Activated T-cell treated with anti-CD3 and anti-CD28 coated beads for 4 hours (primary cell): Measurements from ENCODE around the gene OSBPL5.

Source experiments
- DNase-seq: peaks from one replicate; pipeline ENCODE4 v3.0.0-alpha.2; 2020

OSBPL5 gene

GRCh38 chr11:3049430-3050243 is 115.5 kb downstream of the OSBPL5 start:
- DNase-seq = peak; percentile 38

- DNase-seq = no peak
These were observed 117.5 kb downstream of the OSBPL5 start for GRCh38 chr11:3047637-3048036.

- no peak for DNase-seq
These were observed 118.5 kb downstream of the OSBPL5 start for GRCh38 chr11:3046641-3047040.

DNA sequence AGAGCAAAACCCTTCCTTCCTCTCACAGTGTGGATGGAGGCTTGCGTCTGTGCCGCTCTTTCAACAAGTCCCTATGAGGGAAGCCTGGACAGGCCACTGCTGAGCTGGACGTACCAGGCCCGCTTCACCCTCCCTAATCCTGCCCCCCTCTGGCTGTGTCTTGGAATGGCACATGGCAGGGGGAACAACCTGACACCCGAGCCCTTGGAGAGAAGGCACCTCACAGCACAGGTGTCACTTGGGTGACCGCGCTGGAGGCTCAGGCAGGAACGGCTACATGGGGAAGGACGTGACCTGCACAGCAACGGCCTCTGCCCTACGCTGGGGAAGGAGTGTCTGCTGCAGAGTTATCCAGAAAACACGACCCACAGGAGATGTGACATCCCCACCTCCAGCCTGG is 118.9 kb downstream of the OSBPL5 start:
- DNase-seq = no peak

DNA sequence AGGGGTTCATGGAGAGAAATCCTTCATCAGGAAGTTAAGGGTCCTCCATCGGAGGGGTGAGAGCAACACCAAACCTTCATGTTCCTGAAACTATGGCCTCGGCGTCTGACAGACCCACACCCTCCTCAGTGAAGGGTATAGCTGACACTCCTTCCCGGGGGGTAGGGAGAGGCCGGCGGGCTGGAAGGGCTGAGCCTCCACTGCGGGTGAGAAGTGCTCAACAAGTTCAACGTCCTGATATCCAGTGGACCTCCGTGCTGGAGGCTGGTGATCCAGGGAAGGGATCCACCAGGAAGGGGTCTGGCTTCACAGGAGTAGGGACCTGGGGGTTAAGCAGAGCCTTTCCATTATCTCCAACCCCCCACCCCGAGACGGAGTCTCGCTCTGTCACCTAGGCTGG is 120.2 kb downstream of the OSBPL5 start:
- DNase-seq = no peak

DNA sequence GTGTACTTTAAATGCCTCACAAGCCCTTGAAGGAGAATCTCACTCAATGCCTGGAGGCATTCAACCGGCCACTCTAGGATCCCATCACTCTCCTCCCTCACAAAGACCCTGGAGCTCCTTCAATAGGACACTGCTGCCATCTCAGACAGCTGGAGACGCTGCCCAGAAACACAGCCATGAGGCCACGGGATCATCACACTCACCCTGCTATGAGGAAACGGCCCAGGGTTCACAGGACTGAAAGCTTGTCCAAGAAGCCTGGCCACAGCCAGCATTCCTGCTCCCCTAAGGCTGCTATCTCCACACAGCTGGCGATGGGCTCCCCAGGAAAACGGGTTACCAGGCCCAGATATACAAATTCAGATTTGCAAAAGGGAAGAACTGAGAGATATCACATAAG is 121.1 kb downstream of the OSBPL5 start:
- DNase-seq = no peak

DNA sequence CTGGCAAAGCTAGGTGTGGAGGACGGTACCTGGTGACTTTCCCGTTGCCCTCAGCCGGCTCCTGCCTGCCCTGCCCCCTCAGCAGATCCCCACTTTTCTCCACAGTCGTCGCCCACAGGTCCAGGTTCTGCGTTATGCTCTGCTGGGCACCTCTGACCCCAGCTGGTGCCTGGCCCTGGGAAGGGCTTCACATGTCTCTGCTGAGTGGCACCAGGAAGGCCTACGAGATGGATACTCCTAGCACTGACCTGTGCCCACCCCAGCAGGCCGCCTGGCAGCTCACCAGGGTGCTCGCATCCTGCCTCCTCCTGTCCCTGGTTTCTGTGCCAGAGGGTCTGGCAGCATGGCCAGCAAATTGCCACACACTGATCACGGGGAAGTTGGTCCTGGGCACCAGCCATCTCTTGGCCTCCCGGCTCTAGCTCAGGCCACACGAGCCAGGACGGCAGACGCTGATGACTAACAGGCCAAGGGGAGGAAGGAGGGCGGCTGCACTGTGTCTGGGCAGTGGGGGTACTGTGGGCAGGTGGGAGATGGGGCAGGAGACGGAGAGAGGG is 121.7 kb downstream of the OSBPL5 start:
- no peak for DNase-seq

- DNase-seq = no peak
These were observed 122.4 kb downstream of the OSBPL5 start for GRCh38 chr11:3042496-3043314.

DNA sequence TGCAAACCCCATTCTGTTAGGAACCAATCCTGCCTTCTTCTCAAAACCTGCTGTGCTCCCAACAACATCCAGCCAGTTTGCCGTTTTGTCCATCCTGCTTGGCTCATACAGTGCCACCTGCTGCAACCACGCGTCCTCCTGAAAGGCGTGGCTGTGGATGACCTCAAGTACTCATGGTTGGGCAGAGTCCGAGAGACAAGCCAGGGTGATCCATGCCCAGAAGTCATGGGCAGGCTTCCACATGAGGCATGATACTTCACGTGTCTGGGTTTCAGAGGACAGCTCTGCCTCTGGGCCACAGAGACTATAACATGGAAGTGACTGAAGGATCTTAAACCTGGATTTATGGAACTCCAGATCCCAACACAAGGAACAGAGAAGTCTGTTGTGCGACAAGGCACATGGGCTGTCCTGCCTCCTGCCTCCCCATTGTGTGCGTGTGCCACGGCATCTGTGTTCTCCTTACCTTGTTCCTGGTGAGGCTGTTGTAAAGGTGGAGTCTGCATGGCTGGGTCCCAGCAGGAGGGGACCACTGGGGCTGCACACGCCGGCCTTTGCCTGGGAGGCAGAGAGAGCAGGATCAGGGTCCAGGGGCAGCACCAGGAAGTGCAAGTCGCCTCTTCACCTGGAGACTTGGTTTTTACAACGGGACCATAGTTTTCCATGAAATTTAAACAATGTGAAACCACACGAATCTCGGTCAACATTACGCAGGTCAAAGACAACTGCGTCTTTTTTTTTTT is 123.2 kb downstream of the OSBPL5 start:
- DNase-seq = no peak

DNA sequence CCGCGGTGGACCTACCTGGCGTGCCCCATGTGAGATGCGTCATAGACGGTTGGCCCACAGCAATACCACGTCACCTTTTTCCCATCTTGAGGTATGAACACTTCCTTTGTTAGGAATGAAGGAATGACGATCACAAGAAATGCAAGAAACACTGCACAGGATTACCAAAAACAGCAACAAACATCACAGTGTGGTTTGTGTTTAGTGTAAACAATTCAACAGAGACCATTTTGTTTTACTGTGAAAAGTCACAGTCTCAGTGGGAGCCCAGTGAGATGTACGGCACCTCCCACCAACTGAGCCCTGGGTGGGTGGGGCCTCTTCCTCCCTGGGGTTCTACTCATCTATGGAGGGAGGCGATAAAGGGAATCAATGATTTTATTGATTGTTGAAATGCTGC is 124.2 kb downstream of the OSBPL5 start:
- no peak for DNase-seq

- no peak for DNase-seq
These were observed 127.2 kb downstream of the OSBPL5 start for GRCh38 chr11:3037945-3038271.
